ENCODE results near the gene OR1L4. TPM values are rescaled to one million over a fixed set of nuclear protein-coding genes. Genes with fewer than 3 reads are reported as not detected.

Gene OR1L4, protein sequence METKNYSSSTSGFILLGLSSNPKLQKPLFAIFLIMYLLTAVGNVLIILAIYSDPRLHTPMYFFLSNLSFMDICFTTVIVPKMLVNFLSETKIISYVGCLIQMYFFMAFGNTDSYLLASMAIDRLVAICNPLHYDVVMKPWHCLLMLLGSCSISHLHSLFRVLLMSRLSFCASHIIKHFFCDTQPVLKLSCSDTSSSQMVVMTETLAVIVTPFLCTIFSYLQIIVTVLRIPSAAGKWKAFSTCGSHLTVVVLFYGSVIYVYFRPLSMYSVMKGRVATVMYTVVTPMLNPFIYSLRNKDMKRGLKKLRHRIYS
- not detected in 2 replicates for total RNA-seq (ENCODE audit: low replicate concordance)

DNA sequence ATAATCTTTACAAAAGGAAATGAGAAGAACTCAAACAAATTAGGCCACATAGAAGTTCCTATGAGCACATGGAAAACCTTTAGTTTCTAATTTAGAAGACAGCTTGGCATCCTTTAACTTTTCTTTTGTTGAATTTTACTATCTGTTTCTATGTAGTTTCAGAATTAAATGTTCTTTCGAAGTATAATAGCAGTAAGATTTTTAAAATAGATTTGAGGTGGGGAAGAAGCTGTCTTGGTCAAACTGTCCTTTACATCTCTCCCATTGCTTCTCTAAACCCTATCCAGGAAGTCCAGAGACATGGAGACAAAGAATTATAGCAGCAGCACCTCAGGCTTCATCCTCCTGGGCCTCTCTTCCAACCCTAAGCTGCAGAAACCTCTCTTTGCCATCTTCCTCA lies at the start of gene OR1L4:
Gene OR1L4, plus strand, starts transcription at position 301 of the 400 bp plus-strand sequence. Its CDS starts 0 bp downstream, at position 301.
- TF ChIP-seq EZH2 (IDR thresholded peaks at IDR 0.05) (no peak), EZH2phosphoT487 (IDR thresholded peaks at IDR 0.05) (no peak)
- no peaks in the 10 kb centered on the region for H3K79me2 ChIP-seq (ENCODE audit: low read depth)
- Mint-ChIP-seq H3K27ac (no peak within 1 kb of the TSS), H3K4me1 (no peaks in the 10 kb centered on the region), H3K4me3 (no peak within 1 kb of the TSS), H3K36me3 (no peaks in the 10 kb centered on the region), H3K9me3 (peaks cover 11% of the 10 kb centered on the region), H3K27me3 (ENCODE audit: insufficient read depth, low read depth) (peaks cover 4% of the 10 kb centered on the region)
- no peak for DNase-seq (ENCODE audit: low spot score)
- no peaks in the 10 kb centered on the region for H3K27me3 ChIP-seq
- H4K20me1 ChIP-seq (ENCODE audit: low read depth): no peaks in the 10 kb centered on the region
- no peak within 1 kb of the TSS for H3K4me2 ChIP-seq
- H3F3A ChIP-seq (ENCODE audit: low read depth): no peaks in the 10 kb centered on the region
- H3K27ac ChIP-seq: no peak within 1 kb of the TSS
- H3K9me3 ChIP-seq (ENCODE audit: low read depth): peaks cover 19% of the 10 kb centered on the region
- H2AFZ ChIP-seq (replicated peaks): no peak within 1 kb of the TSS
- no peaks in the 10 kb centered on the region for H3K4me1 ChIP-seq
- H3K9ac ChIP-seq: no peak within 1 kb of the TSS
- no peak within 1 kb of the TSS for H3K4me3 ChIP-seq
- no peaks in the 10 kb centered on the region for H3K36me3 ChIP-seq

DNA sequence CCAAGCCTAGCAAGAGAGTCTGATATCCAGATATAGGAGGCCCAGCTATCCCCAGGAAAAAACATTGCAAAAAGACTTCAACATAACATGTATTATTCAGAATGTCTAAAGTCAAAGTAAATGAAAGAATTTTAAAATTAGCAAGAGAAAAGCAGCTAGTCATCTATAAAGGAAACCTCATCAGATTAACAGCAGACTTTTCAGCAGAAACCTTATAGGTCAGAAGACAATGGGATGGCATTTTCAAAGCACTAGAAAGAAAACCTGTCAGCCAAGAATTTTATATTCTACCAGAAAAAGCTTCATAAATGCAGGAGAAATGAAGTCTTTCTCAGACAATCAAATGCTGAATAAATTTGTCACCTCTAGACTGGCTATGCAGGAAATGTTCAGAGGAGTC lies 38.9 kb upstream of the OR1L4 start:
- no peaks in the 10 kb centered on the region for H4K20me1 ChIP-seq (ENCODE audit: low read depth)
- no peaks in the 10 kb centered on the region for H3K27me3 ChIP-seq
- no peak for DNase-seq (ENCODE audit: low spot score)
- no peaks in the 10 kb centered on the region for H3K79me2 ChIP-seq (ENCODE audit: low read depth)
- Mint-ChIP-seq H3K4me1 (no peaks in the 10 kb centered on the region), H3K36me3 (no peaks in the 10 kb centered on the region), H3K4me3 (no peak overlapping the region), H3K9me3 (peaks cover 9% of the 10 kb centered on the region), H3K27me3 (ENCODE audit: insufficient read depth, low read depth) (peaks cover 3% of the 10 kb centered on the region), H3K27ac (no peak overlapping the region)
- no peak overlapping the region for H3K4me2 ChIP-seq
- H3K4me1 ChIP-seq: no peaks in the 10 kb centered on the region
- H3K36me3 ChIP-seq: no peaks in the 10 kb centered on the region
- no peaks in the 10 kb centered on the region for H3F3A ChIP-seq (ENCODE audit: low read depth)
- no peak for TF ChIP-seq EZH2 (IDR thresholded peaks at IDR 0.05)
- TF ChIP-seq, protein P1, sequence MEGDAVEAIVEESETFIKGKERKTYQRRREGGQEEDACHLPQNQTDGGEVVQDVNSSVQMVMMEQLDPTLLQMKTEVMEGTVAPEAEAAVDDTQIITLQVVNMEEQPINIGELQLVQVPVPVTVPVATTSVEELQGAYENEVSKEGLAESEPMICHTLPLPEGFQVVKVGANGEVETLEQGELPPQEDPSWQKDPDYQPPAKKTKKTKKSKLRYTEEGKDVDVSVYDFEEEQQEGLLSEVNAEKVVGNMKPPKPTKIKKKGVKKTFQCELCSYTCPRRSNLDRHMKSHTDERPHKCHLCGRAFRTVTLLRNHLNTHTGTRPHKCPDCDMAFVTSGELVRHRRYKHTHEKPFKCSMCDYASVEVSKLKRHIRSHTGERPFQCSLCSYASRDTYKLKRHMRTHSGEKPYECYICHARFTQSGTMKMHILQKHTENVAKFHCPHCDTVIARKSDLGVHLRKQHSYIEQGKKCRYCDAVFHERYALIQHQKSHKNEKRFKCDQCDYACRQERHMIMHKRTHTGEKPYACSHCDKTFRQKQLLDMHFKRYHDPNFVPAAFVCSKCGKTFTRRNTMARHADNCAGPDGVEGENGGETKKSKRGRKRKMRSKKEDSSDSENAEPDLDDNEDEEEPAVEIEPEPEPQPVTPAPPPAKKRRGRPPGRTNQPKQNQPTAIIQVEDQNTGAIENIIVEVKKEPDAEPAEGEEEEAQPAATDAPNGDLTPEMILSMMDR (IDR thresholded peaks at IDR 0.05): no peak
- TF ChIP-seq EZH2phosphoT487 (IDR thresholded peaks at IDR 0.05): no peak
- no peak overlapping the region for H3K9ac ChIP-seq
- H2AFZ ChIP-seq (replicated peaks): no peak overlapping the region
- H3K9me3 ChIP-seq (ENCODE audit: low read depth): peaks cover 19% of the 10 kb centered on the region
- H3K27ac ChIP-seq: no peak overlapping the region
- H3K4me3 ChIP-seq: no peak overlapping the region

DNA sequence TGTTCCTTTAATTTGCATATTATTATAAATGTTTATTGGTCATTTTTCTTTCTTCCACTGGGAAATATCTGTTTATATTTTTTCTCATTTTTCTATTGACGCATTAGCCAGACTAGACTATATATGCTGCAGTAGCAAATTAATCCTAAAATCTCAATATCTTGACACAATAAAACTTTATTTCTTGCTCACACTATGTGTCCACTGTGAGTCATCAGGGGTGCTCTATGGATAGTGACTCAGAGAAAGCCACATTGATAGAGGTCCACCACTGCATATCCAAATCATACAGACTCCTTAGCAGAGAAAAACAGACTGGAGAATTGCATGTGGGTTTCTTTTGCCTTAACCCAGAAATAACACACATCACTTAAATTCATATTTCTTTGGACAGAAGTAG lies 28.1 kb upstream of the OR1L4 start:
- Mint-ChIP-seq H3K27ac (no peak overlapping the region), H3K9me3 (no peaks in the 10 kb centered on the region), H3K36me3 (no peaks in the 10 kb centered on the region), H3K4me1 (no peaks in the 10 kb centered on the region), H3K27me3 (ENCODE audit: insufficient read depth, low read depth) (peaks cover 2% of the 10 kb centered on the region), H3K4me3 (no peak overlapping the region)
- H3K9me3 ChIP-seq (ENCODE audit: low read depth): peaks cover 7% of the 10 kb centered on the region
- no peaks in the 10 kb centered on the region for H3F3A ChIP-seq (ENCODE audit: low read depth)
- H3K4me3 ChIP-seq: no peak overlapping the region
- no peak for DNase-seq (ENCODE audit: low spot score)
- no peaks in the 10 kb centered on the region for H3K79me2 ChIP-seq (ENCODE audit: low read depth)
- no peaks in the 10 kb centered on the region for H3K4me1 ChIP-seq
- H4K20me1 ChIP-seq (ENCODE audit: low read depth): no peaks in the 10 kb centered on the region
- no peak overlapping the region for H3K27ac ChIP-seq
- H3K36me3 ChIP-seq: no peaks in the 10 kb centered on the region
- no peak overlapping the region for H3K4me2 ChIP-seq
- TF ChIP-seq, protein P1 (IDR thresholded peaks at IDR 0.05): no peak
- TF ChIP-seq EZH2 (IDR thresholded peaks at IDR 0.05) (no peak), EZH2phosphoT487 (IDR thresholded peaks at IDR 0.05) (no peak)
- no peak overlapping the region for H3K9ac ChIP-seq
- H3K27me3 ChIP-seq: no peaks in the 10 kb centered on the region
- H2AFZ ChIP-seq (replicated peaks): no peak overlapping the region

DNA sequence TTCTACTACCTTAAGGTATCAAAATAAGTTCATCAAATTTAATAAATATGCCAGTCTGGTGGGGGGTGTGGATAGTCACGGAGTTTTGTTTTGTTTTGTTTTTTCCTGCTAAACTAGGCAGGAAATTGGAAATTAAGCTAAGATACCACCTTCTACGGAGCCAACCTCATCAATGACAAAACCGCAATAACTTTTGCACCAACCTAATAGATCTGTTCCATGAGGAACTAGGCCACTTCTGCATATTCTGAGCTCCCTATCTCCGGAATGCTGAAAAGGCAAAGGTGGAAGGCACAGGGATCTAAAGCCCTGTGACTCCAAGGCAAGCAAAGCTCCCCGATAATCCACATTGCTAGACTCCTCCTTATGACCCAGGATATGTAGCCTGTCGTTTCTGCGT lies 5.8 kb upstream of the OR1L4 start:
- Mint-ChIP-seq H3K36me3 (no peaks in the 10 kb centered on the region), H3K9me3 (no peaks in the 10 kb centered on the region), H3K27ac (no peak overlapping the region), H3K27me3 (ENCODE audit: insufficient read depth, low read depth) (peaks cover 12% of the 10 kb centered on the region), H3K4me1 (no peaks in the 10 kb centered on the region), H3K4me3 (no peak overlapping the region)
- H2AFZ ChIP-seq (replicated peaks): no peak overlapping the region
- TF ChIP-seq, protein P1 (IDR thresholded peaks at IDR 0.05): no peak
- TF ChIP-seq EZH2 (IDR thresholded peaks at IDR 0.05): no peak
- TF ChIP-seq EZH2phosphoT487 (IDR thresholded peaks at IDR 0.05): no peak
- H3F3A ChIP-seq (ENCODE audit: low read depth): no peaks in the 10 kb centered on the region
- no peaks in the 10 kb centered on the region for H4K20me1 ChIP-seq (ENCODE audit: low read depth)
- peaks cover 9% of the 10 kb centered on the region for H3K9me3 ChIP-seq (ENCODE audit: low read depth)
- no peak overlapping the region for H3K27ac ChIP-seq
- no peak overlapping the region for H3K4me3 ChIP-seq
- no peak for DNase-seq (ENCODE audit: low spot score)
- no peaks in the 10 kb centered on the region for H3K27me3 ChIP-seq
- H3K79me2 ChIP-seq (ENCODE audit: low read depth): no peaks in the 10 kb centered on the region
- H3K9ac ChIP-seq: no peak overlapping the region
- H3K36me3 ChIP-seq: no peaks in the 10 kb centered on the region
- no peaks in the 10 kb centered on the region for H3K4me1 ChIP-seq
- H3K4me2 ChIP-seq: no peak overlapping the region

Measured in neural progenitor cell (in vitro differentiated cells).